HG03045 (cell line): Measurements from ENCODE around the gene MNAT1.
A peak's percentile ranks its signal among the peaks of the same experiment; 100 is the strongest.
"Not testable (repeated sequence)": the region's sequence is repeated elsewhere in the genome, so short reads cannot be mapped to it uniquely, and the experiment has no call there.

Experiments used
- ATAC-seq: cut with Tn5 transposase; IDR thresholded peaks from one replicate; pipeline ENCODE4 v1.9.1; 2021; ENCODE audit warnings: mild to moderate bottlenecking, moderate library complexity; ENCODE audit not compliant: unreplicated experiment

The MNAT1 gene

DNA sequence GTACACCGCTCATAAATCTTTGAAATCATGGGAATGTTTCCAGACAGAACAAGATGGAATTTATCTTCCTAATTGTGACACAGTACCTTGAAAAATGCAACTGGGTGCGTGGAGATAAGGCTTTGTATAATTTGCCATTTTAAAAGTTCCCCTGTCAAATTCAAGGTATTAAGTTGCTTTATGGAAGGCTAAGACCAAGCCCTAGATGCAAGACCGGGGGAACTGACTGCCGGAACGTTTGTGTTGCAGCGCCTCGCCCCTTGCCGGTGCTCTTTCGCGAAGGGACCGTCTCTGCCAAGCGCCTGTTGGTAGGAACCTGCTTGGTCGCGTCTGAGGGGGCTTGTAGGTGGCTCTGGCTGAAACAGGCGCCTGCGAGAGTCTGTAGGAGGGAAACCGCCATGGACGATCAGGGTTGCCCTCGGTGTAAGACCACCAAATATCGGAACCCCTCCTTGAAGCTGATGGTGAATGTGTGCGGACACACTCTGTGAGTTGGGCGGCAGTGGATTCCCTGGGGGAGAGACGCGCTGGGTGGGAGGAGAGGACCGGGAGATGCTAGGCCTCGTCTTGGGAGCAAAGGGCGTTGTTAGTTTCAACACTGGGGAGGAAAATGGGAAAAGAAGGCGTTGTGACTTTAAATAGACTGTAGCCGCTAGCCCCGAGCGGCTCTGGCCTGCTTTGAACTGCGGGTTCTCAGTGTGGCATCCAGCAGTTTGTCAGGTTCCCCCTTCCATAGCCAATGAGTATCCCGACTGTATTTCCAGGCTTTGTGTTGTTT, at the start of gene MNAT1:
TSS of gene MNAT1 (plus strand) at position 297 of the 778 bp plus-strand sequence. CDS start at position 399, 102 bp downstream.
- ATAC-seq = peak; percentile 95

- ATAC-seq = no peak
Measured at GRCh38 chr14:60686865-60687264, 47.7 kb upstream of the MNAT1 start.

GRCh38 chr14:60691383-60692113, 43.0 kb upstream of the MNAT1 start:
- ATAC-seq = no peak

DNA sequence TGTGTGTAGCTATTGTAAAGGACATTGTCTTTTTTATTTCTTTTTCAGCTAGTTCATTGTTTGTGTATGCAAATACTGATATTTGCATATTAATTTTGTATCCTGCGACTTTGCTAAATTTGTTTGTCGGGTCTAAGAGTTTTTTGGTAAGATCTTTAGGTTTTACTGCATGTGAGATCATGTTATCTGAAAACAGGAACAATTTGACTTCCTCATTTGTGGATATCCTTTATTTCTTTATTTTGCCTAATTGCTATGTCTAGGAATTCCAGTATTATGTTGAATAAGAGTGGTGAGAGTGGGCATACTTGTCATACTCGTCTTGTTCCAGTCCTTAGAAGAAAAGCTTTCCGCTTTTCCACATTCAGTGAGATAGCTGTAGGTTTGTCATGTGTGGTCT, 39.2 kb upstream of the MNAT1 start:
- ATAC-seq = no peak

DNA sequence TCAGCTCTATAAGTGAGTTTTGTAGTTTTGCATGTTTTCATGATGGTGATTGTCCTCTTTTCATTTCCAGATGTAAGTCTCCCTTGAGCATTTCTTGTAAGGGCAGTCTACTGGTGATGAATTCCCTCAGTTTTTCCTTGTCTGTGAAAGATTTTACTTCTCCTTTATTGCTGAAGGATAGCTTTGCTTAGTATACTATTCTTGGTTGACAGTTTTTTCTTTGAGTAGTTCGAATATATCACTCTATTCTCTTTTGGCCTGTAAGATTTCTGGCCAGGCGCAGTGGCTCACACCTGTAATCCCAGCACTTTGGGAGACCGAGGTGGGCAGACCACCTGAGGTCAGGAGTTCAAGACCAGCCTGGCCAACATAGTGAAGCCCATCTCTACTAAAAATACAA, 34.0 kb upstream of the MNAT1 start:
- ATAC-seq = no peak

DNA sequence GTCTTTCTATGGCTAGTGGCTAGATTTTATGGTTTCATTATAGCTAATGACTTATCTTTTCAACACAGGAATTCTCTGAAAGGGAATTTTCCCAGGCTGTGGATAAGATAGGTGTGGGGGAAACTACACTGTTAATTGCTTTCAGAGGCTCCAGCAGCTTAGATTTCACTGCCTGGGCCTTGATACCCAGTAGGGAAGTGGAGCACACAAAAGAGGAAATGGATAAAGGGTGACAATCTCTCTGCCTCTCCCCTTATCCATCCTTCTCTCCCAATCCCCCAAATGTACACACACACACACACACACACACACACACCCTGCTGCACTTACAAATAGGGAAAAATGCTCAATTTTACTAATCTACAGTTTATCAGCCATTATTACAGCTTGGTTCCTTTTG, 29.5 kb upstream of the MNAT1 start:
- ATAC-seq = no peak

- ATAC-seq = no peak
Measured at GRCh38 chr14:60707858-60708257, 26.7 kb upstream of the MNAT1 start.

- no peak for ATAC-seq
Measured at GRCh38 chr14:60710494-60710893, 24.1 kb upstream of the MNAT1 start.

GRCh38 chr14:60713513-60713912, 21.0 kb upstream of the MNAT1 start:
- no peak for ATAC-seq

DNA sequence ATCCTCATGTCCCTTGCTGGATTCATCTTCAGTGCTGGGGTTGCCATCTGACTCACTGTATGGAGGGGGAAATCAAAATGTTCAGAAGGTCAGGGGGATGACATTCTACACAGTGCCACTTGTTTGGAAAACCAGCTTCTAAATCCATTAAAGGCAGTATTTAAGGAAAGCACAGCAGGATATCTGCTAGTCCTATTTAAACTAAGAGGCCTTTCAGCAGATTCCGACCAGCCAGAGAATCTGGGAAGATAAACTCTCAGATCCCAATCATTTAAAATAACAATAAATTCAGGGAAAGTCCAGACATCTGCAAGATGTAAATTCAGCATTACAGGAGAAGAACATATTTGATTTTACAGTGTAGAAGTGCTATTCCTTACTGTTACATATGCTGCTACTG, 14.2 kb upstream of the MNAT1 start:
- no peak for ATAC-seq

GRCh38 chr14:60720962-60721325, 13.6 kb upstream of the MNAT1 start:
- no peak for ATAC-seq

DNA sequence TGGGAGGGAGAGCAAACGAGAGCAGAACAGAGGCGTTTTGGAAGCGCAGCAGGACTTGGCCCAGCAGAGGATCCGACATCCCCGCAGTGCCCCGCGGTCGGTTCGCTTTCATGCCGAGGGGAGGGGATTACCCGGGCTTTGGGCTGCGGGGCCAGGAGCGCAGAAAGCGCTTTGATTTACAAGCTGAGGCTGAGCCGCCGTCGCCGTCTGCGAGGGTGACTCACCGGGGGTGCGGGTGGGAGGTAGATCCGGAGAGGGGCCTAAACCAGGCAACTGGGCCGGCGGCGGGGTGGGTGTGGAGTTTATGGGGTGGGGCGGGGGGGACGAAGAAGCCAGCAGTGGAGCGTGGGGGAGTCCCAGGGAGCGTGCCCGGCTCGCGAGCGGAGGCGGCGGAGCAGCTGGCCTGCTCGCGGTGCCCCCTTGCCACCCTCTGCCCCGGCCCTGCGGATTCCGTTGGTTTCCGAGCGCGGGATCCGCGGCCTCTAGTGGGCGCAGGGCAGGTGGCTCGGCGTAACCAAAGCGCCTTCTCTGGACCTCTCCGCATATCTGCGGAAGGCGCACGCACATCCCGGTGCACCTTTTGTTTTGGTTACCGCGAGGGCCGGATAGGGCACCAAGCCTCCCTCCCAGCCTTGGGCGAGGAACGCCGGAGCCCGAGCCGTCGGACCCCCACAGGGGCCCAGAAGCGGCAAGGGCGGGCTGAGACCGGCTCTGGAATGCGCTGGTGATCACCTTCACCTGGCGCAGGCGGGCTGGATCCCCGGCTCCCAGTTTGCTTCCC, 13.0 kb upstream of the MNAT1 start:
- no peak for ATAC-seq

DNA sequence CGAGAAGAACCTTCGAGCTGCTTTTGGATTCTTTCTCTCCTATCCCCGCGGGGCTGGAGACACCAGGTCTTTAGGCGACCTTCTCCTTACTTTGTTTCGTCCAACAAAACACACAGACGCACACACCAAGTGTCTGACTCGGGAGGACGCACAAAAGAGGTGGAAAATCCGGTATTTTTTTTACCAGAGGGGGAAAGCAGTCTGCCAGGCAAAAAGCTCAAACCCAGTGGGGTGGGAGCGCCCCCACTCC, 12.5 kb upstream of the MNAT1 start:
- ATAC-seq = no peak

GRCh38 chr14:60722357-60723115, 12.0 kb upstream of the MNAT1 start:
- no peak for ATAC-seq

GRCh38 chr14:60723116-60723906, 11.2 kb upstream of the MNAT1 start:
- peak; percentile 37 for ATAC-seq

GRCh38 chr14:60723907-60724618, 10.5 kb upstream of the MNAT1 start, which contains the start of gene SIX4:
TSS of gene SIX4 (minus strand) at chr14:60724351. CDS start at chr14:60724074, 277 bp downstream.
- peak; percentile 45 for ATAC-seq

- not testable (repeated sequence) for ATAC-seq
Measured at GRCh38 chr14:60731291-60731690, 3.3 kb upstream of the MNAT1 start.

GRCh38 chr14:60732840-60733483, 1.6 kb upstream of the MNAT1 start:
- ATAC-seq = no peak

DNA sequence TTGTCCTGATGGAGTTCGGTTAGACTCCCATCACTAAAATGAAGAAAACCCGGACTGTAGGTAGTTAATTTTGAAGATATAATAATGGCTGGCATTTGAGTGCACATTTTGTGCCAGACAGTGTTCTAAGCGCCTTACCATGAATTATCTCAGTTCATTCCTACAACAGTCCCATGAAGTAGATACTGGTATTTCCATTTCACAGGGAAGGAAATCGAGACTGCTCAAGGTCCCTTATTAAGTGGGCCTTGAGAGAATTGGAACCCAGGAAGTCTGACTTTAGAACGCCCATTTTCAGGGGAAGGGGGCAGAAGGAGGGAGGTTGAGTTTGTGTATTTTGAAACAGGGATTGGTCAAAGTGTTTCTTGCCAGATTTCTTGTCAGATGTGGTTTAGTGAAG, 855 bp downstream of the MNAT1 start:
- no peak for ATAC-seq
